ENCODE data around the gene TMEM132E. TPM values are rescaled to one million over a fixed set of nuclear protein-coding genes. Genes with fewer than 3 reads are reported as not detected.

TMEM132E gene
- total and polyA plus RNA-seq, 10 of the 15 experiments (the other 5 are each of a cell fraction or from before 2014, with no cell fraction given): not detected

- in situ Hi-C loops (cut with MboI) (no loop called here), intact Hi-C loops (cut with micrococcal nuclease; ENCODE audit: unreplicated experiment) (no loop called here)
- Histone ChIP-seq H3K27ac (ENCODE audit: control insufficient read depth, insufficient read depth) (no peak overlapping the region), H3K79me2 (ENCODE audit: control insufficient read depth, insufficient read depth, low read length) (no peaks in the 10 kb centered on the region), H3K36me3 (ENCODE audit: control insufficient read depth in 2 of 2, insufficient read depth in 2 of 2, low read length in 1 of 2) (no peaks in the 10 kb centered on the region), H3K9me3 (replicated peaks; ENCODE audit: control insufficient read depth, insufficient read depth, low read length) (no peaks in the 10 kb centered on the region), H2AFZ (ENCODE audit: control insufficient read depth, low read depth, low read length) (no peak overlapping the region), H3K4me1 (ENCODE audit: control insufficient read depth, insufficient read depth, low read length) (no peaks in the 10 kb centered on the region), H3K4me2 (ENCODE audit: control insufficient read depth, insufficient read depth) (no peak overlapping the region), H3K4me3 (no peak overlapping the region), H3K9ac (ENCODE audit: control insufficient read depth, insufficient read depth, low read length) (no peak overlapping the region), H4K20me1 (ENCODE audit: control insufficient read depth, insufficient read depth) (no peaks in the 10 kb centered on the region), H3K27me3 (replicated peaks in 1 of 2; ENCODE audit: control insufficient read depth in 2 of 2, insufficient read depth in 2 of 2, low read length in 1 of 2) (peaks cover 0 to 5% of the 10 kb centered on the region in 2 experiments; a peak in 2 of 4 replicates)
- ChIA-PET RAD21 (ENCODE audit: unreplicated experiment) (no interaction called here), SMC1A (ENCODE audit: uncharacterized antibody, unreplicated experiment) (no interaction called here), POLR2A (no interaction called here), CTCF (no interaction called here)
- DNase-seq (ENCODE audit: low read depth, low spot score): no peak
- 0% methylated on average over 5 of the region's 5 CpGs for WGBS (ENCODE audit: insufficient coverage, insufficient replicate concordance, low lambda C conversion rate, missing lambda C conversion rate)
- no peak for FAIRE-seq
- no peak for ATAC-seq
- BruUV-seq (replicated peaks): no TSS peak
- TF ChIP-seq HCFC1 (IDR thresholded peaks at IDR 0.05; ENCODE audit: low read length): no peak
- no peak for TF ChIP-seq RAD51 (IDR thresholded peaks at IDR 0.05)
- TF ChIP-seq ZNF592 (IDR thresholded peaks at IDR 0.05): no peak
- TF ChIP-seq EZH2 (IDR thresholded peaks at IDR 0.05; ENCODE audit: borderline replicate concordance, control insufficient read depth, low read depth, low read length): no peak
- TF ChIP-seq USF1 (IDR thresholded peaks at IDR 0.05; ENCODE audit: borderline replicate concordance, extremely low read length, insufficient read depth, low read depth, low read length): no peak
- TF ChIP-seq SP1 (IDR thresholded peaks at IDR 0.05; ENCODE audit: low read depth, low read length): no peak
- TF ChIP-seq E2F4 (IDR thresholded peaks at IDR 0.05; ENCODE audit: low read depth, low read length): no peak
- no peak for TF ChIP-seq CREM (IDR thresholded peaks at IDR 0.05; ENCODE audit: low read depth)
Observed at GRCh38 chr17:34669511-34669910, 90.1 kb downstream of the TMEM132E start.

Data from GM12878 (cell line).